NCI-H748 (cell line): ENCODE data around the gene CALML6.

ENCODE experiments used
- DNase-seq: peaks from one replicate; lab custom pipeline; 2025; ENCODE audit not compliant: unreplicated experiment; lab: John Stamatoyannopoulos, UW

The CALML6 gene

DNA sequence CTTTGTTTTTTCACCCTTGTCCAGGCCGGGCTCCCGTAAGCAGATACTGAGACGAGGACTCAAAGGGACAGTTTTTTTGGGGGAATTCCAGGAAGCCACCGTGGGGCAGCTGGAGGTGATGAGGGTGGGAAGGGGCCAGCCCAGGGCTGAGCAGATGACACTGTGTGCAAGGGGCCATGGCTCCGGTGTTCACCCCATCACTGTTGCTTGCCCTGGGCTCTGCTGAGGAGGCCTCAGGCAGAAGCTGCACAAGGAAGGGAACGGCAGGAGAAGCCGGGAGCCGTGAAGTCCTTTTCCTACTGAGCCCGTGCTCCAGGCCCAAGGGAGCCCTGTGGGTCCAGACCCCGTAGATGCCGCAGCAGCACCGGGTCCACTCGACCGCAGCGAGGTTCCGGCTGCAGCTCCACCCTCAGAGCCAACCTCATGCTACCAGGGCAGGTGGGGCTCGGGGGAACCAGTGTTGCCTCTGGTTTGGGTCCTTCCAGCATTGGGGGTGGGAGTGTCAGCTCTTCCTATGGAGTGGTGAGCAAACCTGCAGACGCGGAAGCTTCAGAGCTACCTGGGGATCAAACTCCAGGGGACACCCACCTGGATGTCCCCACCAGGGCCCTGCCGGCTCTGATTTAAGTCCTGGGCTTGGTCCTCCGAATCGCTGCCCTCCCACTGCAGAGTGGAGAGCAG is 4.3 kb upstream of the CALML6 start:
- DNase-seq, result no peak

GRCh38 chr1:1911350-1912041 is 3.6 kb upstream of the CALML6 start:
- no peak for DNase-seq

- no peak for DNase-seq
These were observed 724 bp upstream of the CALML6 start for GRCh38 chr1:1914101-1914970.

GRCh38 chr1:1915911-1916840 is 1.1 kb downstream of the CALML6 start:
- no peak for DNase-seq

- DNase-seq, result no peak
These were observed 1.8 kb downstream of the CALML6 start for GRCh38 chr1:1916851-1917251.

- no peak for DNase-seq
These were observed 2.4 kb downstream of the CALML6 start for GRCh38 chr1:1917304-1917976.

- no peak for DNase-seq
These were observed 3.2 kb downstream of the CALML6 start for GRCh38 chr1:1917995-1918900.

GRCh38 chr1:1918901-1919303 is 3.8 kb downstream of the CALML6 start, which contains the start of gene TMEM52:
Gene TMEM52 (minus strand): TSS chr1:1919279. CDS start chr1:1919265, 14 bp downstream.
- no peak for DNase-seq

GRCh38 chr1:1919304-1920056 is 4.4 kb downstream of the CALML6 start:
- DNase-seq, result peak; percentile 96

- no peak for DNase-seq
These were observed 5.1 kb downstream of the CALML6 start for GRCh38 chr1:1920057-1920607.

GRCh38 chr1:1920608-1921458 is 5.8 kb downstream of the CALML6 start:
- no peak for DNase-seq

GRCh38 chr1:1921459-1921862 is 6.4 kb downstream of the CALML6 start:
- no peak for DNase-seq

GRCh38 chr1:1921901-1922701 is 7.0 kb downstream of the CALML6 start:
- no peak for DNase-seq

- DNase-seq, result no peak
These were observed 7.6 kb downstream of the CALML6 start for GRCh38 chr1:1922702-1922955.

DNA sequence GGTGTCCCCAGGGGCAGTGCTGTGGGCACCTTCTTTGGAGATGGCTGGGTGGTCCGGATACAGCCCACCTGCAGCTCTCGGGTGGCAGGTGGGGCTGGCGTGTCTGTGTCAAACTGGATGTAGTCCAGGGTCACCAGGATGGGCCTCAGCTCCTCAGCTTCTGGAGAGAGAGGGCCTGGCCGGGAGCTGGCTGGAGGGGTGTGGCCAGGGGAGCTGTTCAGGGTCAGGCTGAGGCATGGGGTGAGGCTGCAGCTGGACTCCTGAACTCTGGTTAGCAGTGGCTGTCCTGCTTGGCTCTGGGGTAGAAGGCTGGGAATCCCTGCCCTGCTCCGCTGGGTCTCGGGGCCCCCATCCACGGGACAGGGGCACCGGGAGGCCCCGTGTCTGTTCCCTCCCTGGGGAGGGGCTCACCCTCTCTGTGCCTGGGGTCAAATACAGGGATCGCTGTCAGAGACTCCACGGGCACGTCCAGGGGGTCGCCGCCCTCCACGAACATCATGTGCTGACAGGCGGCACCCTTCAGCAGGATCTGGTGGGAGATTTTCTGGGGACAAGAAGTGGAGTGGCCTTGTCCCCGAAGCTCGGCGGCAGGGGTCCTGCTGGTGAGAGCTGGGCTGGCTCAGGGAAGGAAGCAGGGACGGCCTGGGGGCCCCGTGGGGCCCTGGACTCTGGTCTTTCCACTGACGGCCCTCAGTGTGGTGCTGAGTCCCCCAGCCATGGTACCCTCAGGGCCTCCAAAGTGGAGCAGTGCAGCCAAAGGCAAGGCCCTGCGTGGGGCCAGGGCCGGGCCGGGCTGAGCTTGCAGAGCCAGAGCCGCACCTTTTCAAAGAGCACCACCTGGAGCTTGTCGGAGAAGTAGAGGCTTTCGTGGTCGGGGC is 8.1 kb downstream of the CALML6 start:
- DNase-seq, result no peak

GRCh38 chr1:1924386-1924785 is 9.3 kb downstream of the CALML6 start:
- no peak for DNase-seq
